SU-DHL-6 (cell line): ENCODE data around the gene ANKS1A.

Experiments
- EZH2phosphoT487 ChIP-seq: fragments of 200-600 bp; sonication (generic), shearing (Covaris generic); conservative IDR thresholded peaks from 2 replicates; pipeline ENCODE4 v1.6.1; 2018; ENCODE audit warnings: mild to moderate bottlenecking, antibody characterized with exemption, low read length, moderate library complexity, mixed read lengths
- TF ChIP-seq, protein P1 (sequence below): fragments of 200-600 bp; sonication (generic); IDR thresholded peaks from one replicate; pipeline ENCODE4 v1.5.1; 2017; ENCODE audit warnings: antibody characterized with exemption, mild to moderate bottlenecking, low read length, moderate library complexity; ENCODE audit not compliant: insufficient read depth, poor library complexity, severe bottlenecking

DNA sequence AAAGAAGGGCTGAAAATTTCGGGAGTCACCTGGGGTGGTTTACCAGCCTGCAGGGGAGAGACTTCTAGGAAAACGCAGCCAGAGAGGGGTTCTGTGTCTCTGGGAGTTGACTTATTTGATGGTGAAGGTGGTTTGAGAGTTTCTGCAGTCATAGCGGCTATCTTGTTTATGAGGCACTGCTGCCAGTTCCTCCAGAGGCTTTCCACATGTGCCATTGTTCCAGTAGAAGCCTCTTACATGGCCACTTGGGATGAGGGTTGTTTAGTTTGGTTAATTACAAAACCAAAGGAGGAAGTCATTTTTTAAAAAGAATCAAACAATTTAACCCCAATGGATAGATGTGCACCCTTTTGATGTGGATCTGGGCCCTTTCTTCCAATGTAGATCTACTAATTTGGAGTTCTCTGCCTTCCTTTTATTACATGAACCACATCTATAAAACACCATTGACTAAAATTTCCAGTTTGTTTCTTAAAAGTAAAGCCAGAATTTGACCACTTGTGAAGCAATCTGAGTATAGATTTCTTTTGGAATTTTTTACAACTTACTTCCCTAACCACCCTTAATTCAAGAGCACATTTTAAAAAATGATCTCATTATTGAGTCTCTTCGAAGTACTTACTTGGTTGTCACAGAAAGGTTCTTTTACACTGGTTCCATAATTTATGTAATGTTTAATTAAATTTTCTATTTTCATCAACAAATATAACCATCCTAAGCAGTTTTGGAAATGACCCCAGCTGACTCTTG is 154.5 kb downstream of the ANKS1A start:
- TF ChIP-seq, protein P1, sequence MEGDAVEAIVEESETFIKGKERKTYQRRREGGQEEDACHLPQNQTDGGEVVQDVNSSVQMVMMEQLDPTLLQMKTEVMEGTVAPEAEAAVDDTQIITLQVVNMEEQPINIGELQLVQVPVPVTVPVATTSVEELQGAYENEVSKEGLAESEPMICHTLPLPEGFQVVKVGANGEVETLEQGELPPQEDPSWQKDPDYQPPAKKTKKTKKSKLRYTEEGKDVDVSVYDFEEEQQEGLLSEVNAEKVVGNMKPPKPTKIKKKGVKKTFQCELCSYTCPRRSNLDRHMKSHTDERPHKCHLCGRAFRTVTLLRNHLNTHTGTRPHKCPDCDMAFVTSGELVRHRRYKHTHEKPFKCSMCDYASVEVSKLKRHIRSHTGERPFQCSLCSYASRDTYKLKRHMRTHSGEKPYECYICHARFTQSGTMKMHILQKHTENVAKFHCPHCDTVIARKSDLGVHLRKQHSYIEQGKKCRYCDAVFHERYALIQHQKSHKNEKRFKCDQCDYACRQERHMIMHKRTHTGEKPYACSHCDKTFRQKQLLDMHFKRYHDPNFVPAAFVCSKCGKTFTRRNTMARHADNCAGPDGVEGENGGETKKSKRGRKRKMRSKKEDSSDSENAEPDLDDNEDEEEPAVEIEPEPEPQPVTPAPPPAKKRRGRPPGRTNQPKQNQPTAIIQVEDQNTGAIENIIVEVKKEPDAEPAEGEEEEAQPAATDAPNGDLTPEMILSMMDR, result no peak
- no peak for TF ChIP-seq EZH2phosphoT487
